HepG2 (cell line): ENCODE measurements around the gene ALDH3A1. TPM values are rescaled to one million over a fixed set of nuclear protein-coding genes. Genes with fewer than 3 reads are reported as not detected.

Experiments
- CENPX ChIP-seq: sonication (generic); formaldehyde crosslinking; IDR thresholded peaks from 2 replicates; pipeline ENCODE4 v1.9.0; 2021; ENCODE audit warnings: mild to moderate bottlenecking, missing genetic modification reagents, moderate library complexity
- FLYWCH1 ChIP-seq: sonication (generic); formaldehyde crosslinking; IDR thresholded peaks from 2 replicates; pipeline ENCODE4 v1.8.1; 2023; ENCODE audit warnings: mild to moderate bottlenecking, missing genetic modification reagents
- HMGA1 ChIP-seq: sonication (generic); formaldehyde crosslinking; conservative IDR thresholded peaks from 2 replicates; pipeline ENCODE4 v1.4.0; 2020; ENCODE audit warnings: missing genetic modification reagents
- IRX3 ChIP-seq: sonication (generic); formaldehyde crosslinking; IDR thresholded peaks from 2 replicates; pipeline ENCODE4 v1.8.1; 2023; ENCODE audit warnings: mild to moderate bottlenecking, low read depth, missing genetic modification reagents, borderline replicate concordance
- KLF16 ChIP-seq, 2 experiments: sonication (generic) in 1 of 2; formaldehyde crosslinking in 1 of 2; IDR thresholded peaks; 2 replicates each; pipeline versions ENCODE4 v1.6.1 to v1.8.0; 2016 to 2023; ENCODE audit warnings: missing genetic modification reagents in 2 of 2, missing compliant biosample characterization in 1 of 2
- NFATC3 ChIP-seq: sonication (generic); formaldehyde crosslinking; IDR thresholded peaks from 2 replicates; pipeline ENCODE4 v1.5.1; 2020; ENCODE audit warnings: mild to moderate bottlenecking, missing genetic modification reagents
- NFRKB ChIP-seq: fragments of 450-650 bp; IDR thresholded peaks from 2 replicates; pipeline ENCODE4 v1.6.1; 2017
- PATZ1 ChIP-seq: sonication (generic); formaldehyde crosslinking; IDR thresholded peaks from 2 replicates; pipeline ENCODE4 v1.4.0; 2020; ENCODE audit warnings: missing genetic modification reagents
- POLR2AphosphoS2 ChIP-seq: IDR thresholded peaks from 2 replicates; pipeline ENCODE4 v1.6.1; 2011; ENCODE audit warnings: low read depth, low read length, improper control_type of control experiment
- SKI ChIP-seq: fragments of 450-650 bp; IDR thresholded peaks from one replicate; pipeline ENCODE4 v1.6.1; 2018; ENCODE audit warnings: mild to moderate bottlenecking; ENCODE audit not compliant: partially characterized antibody
- TCF12 ChIP-seq, 2 experiments: fragments of 450-650 bp in 1 of 2; sonication (generic) in 1 of 2; formaldehyde crosslinking in 1 of 2; IDR thresholded peaks; 2 replicates each; pipeline versions ENCODE4 v1.6.1 to v1.8.0; 2017 to 2022; ENCODE audit warnings: antibody characterized with exemption in 1 of 2, mild to moderate bottlenecking in 1 of 2, missing genetic modification reagents in 1 of 2, moderate library complexity in 1 of 2
- ZC3H13 ChIP-seq: sonication (generic); formaldehyde crosslinking; IDR thresholded peaks from 2 replicates; pipeline ENCODE4 v1.8.1; 2023; ENCODE audit warnings: mild to moderate bottlenecking, missing genetic modification reagents, moderate library complexity
- ZNF235 ChIP-seq: sonication (generic); formaldehyde crosslinking; IDR thresholded peaks from 2 replicates; pipeline ENCODE4 v1.8.1; 2023; ENCODE audit warnings: mild to moderate bottlenecking, missing genetic modification reagents, borderline replicate concordance
- ZNF383 ChIP-seq: sonication (generic); formaldehyde crosslinking; IDR thresholded peaks from 2 replicates; pipeline ENCODE4 v1.4.0; 2020; ENCODE audit warnings: missing genetic modification reagents, mild to moderate bottlenecking, borderline replicate concordance
- ZNF44 ChIP-seq: sonication (generic); formaldehyde crosslinking; IDR thresholded peaks from 2 replicates; pipeline ENCODE4 v1.5.1; 2020; ENCODE audit warnings: mild to moderate bottlenecking, missing genetic modification reagents
- ZNF496 ChIP-seq: sonication (generic); formaldehyde crosslinking; IDR thresholded peaks from 2 replicates; pipeline ENCODE4 v1.8.1; 2023; ENCODE audit warnings: mild to moderate bottlenecking, moderate library complexity, missing genetic modification reagents; ENCODE audit not compliant: insufficient replicate concordance
- ZNF614 ChIP-seq: IDR thresholded peaks from 2 replicates; pipeline ENCODE4 v1.6.1; 2018; ENCODE audit warnings: missing biosample characterization, missing genetic modification reagents, inconsistent platforms, borderline replicate concordance
- ZNF761 ChIP-seq: sonication (generic); formaldehyde crosslinking; conservative IDR thresholded peaks from 2 replicates; pipeline ENCODE4 v1.4.0; 2020; ENCODE audit warnings: mild to moderate bottlenecking, missing genetic modification reagents
- ZNF766 ChIP-seq: sonication (generic); formaldehyde crosslinking; IDR thresholded peaks from 2 replicates; pipeline ENCODE4 v1.5.0; 2020; ENCODE audit warnings: missing genetic modification reagents, borderline replicate concordance
- ZSCAN9 ChIP-seq: IDR thresholded peaks from 2 replicates; pipeline ENCODE4 v1.6.1; 2016; ENCODE audit warnings: borderline replicate concordance
- ZZZ3 ChIP-seq: sonication (generic); formaldehyde crosslinking; IDR thresholded peaks from 2 replicates; pipeline ENCODE4 v1.4.0; 2020; ENCODE audit warnings: missing genetic modification reagents, mild to moderate bottlenecking, borderline replicate concordance
- polyA plus RNA-seq, 8 experiments: library from polyadenylated mRNA; depleted of rRNA in 3 of 8; stranded (reverse) in 7 of 8; unstranded in 1 of 8; fragments of >200 nt; fragmentation: Illumina TruSeq in 4 of 8; extraction: Trizol in 4 of 8; gene quantifications; 2 replicates each; pipeline versions ENCODE4 v1.2.1 to v1.2.3, GENCODE V29; 2011 to 2016; ENCODE audit warnings: low read depth in 4 of 8, missing spikeins in 1 of 8, mixed read lengths in 1 of 8; ENCODE audit not compliant: insufficient read depth in 1 of 8
- total RNA-seq, 5 experiments: library from RNA; depleted of rRNA; stranded (reverse); fragments of >200 nt; fragmentation: Illumina TruSeq; extraction: Trizol; gene quantifications; 2 replicates each; pipeline ENCODE4 v1.2.3, GENCODE V29; 2016; ENCODE audit warnings: low read depth in 1 of 5
- TF ChIP-seq, protein P1 (sequence below): sonication (generic); formaldehyde crosslinking; IDR thresholded peaks from 2 replicates; pipeline ENCODE4 v1.4.0; 2020; ENCODE audit warnings: missing genetic modification reagents
- TF ChIP-seq, protein P2 (sequence below): sonication (generic); formaldehyde crosslinking; conservative IDR thresholded peaks from 2 replicates; pipeline ENCODE4 v1.4.0; 2020; ENCODE audit warnings: missing genetic modification reagents
- TF ChIP-seq, protein P3 (sequence below): sonication (generic); formaldehyde crosslinking; conservative IDR thresholded peaks from 2 replicates; pipeline ENCODE4 v1.8.1; 2023; ENCODE audit warnings: missing genetic modification reagents
- TF ChIP-seq, protein P4 (sequence below): sonication (generic); formaldehyde crosslinking; IDR thresholded peaks from 2 replicates; pipeline ENCODE4 v1.5.0; 2020; ENCODE audit warnings: missing genetic modification reagents, mild to moderate bottlenecking, borderline replicate concordance

The ALDH3A1 gene
- total and polyA plus RNA-seq, 2 of the 13 experiments (the other 11 are each of a cell fraction or from before 2014, with no cell fraction given): 0.07 to 0.62 TPM

GRCh38 chr17:19762515-19762961, 14.4 kb upstream of the ALDH3A1 start (continued):
- TF ChIP-seq ZNF614 (CRISPR knock-in tag) (no peak), TCF12 (IDR thresholded peaks at IDR 0.05) (no peak), TCF12 (CRISPR knock-in tag; IDR thresholded peaks at IDR 0.05) (no peak), NFRKB (no peak), FLYWCH1 (no peak), KLF16 (CRISPR knock-in tag; IDR thresholded peaks at IDR 0.05) (no peak), ZSCAN9 (CRISPR knock-in tag) (no peak), ZNF383 (no peak), ZZZ3 (no peak), ZNF235 (CRISPR knock-in tag) (no peak), ZNF496 (CRISPR knock-in tag) (no peak), ZNF761 (no peak), NFATC3 (CRISPR knock-in tag) (no peak), HMGA1 (CRISPR knock-in tag) (no peak), ZNF766 (CRISPR knock-in tag) (no peak), POLR2AphosphoS2 (no peak), PATZ1 (CRISPR knock-in tag) (peak; percentile 75), ZNF44 (CRISPR knock-in tag) (no peak), CENPX (no peak), IRX3 (CRISPR knock-in tag) (no peak), ZC3H13 (no peak), SKI (no peak)
- TF ChIP-seq, protein P1, sequence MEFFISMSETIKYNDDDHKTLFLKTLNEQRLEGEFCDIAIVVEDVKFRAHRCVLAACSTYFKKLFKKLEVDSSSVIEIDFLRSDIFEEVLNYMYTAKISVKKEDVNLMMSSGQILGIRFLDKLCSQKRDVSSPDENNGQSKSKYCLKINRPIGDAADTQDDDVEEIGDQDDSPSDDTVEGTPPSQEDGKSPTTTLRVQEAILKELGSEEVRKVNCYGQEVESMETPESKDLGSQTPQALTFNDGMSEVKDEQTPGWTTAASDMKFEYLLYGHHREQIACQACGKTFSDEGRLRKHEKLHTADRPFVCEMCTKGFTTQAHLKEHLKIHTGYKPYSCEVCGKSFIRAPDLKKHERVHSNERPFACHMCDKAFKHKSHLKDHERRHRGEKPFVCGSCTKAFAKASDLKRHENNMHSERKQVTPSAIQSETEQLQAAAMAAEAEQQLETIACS (CRISPR knock-in tag): no peak
- TF ChIP-seq, protein P2, sequence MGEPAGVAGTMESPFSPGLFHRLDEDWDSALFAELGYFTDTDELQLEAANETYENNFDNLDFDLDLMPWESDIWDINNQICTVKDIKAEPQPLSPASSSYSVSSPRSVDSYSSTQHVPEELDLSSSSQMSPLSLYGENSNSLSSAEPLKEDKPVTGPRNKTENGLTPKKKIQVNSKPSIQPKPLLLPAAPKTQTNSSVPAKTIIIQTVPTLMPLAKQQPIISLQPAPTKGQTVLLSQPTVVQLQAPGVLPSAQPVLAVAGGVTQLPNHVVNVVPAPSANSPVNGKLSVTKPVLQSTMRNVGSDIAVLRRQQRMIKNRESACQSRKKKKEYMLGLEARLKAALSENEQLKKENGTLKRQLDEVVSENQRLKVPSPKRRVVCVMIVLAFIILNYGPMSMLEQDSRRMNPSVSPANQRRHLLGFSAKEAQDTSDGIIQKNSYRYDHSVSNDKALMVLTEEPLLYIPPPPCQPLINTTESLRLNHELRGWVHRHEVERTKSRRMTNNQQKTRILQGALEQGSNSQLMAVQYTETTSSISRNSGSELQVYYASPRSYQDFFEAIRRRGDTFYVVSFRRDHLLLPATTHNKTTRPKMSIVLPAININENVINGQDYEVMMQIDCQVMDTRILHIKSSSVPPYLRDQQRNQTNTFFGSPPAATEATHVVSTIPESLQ (CRISPR knock-in tag): no peak
- TF ChIP-seq, protein P3, sequence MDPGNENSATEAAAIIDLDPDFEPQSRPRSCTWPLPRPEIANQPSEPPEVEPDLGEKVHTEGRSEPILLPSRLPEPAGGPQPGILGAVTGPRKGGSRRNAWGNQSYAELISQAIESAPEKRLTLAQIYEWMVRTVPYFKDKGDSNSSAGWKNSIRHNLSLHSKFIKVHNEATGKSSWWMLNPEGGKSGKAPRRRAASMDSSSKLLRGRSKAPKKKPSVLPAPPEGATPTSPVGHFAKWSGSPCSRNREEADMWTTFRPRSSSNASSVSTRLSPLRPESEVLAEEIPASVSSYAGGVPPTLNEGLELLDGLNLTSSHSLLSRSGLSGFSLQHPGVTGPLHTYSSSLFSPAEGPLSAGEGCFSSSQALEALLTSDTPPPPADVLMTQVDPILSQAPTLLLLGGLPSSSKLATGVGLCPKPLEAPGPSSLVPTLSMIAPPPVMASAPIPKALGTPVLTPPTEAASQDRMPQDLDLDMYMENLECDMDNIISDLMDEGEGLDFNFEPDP (CRISPR knock-in tag): no peak
- TF ChIP-seq, protein P4, sequence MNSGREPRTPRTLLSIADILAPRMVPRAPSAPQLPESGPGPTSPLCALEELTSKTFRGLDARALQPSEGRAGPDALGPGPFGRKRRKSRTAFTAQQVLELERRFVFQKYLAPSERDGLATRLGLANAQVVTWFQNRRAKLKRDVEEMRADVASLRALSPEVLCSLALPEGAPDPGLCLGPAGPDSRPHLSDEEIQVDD (CRISPR knock-in tag): peak; percentile 63; the same call in 1 of the 2 replicates
